Loucy (cell line): ENCODE measurements around the gene POLR3B.

Experiments used
- H2AFZ ChIP-seq: fragments of 200-600 bp; sonication (generic); 2 replicates; pipeline ENCODE4 v1.6.0; 2016; ENCODE audit warnings: antibody characterized with exemption, mild to moderate bottlenecking, low read length, moderate library complexity
- H3F3A ChIP-seq: fragments of 200-600 bp; 2 replicates; pipeline ENCODE4 v1.6.0; 2016; ENCODE audit warnings: antibody characterized with exemption, low read depth, mild to moderate bottlenecking
- H3K27me3 ChIP-seq: fragments of 200-600 bp; sonication (generic); 2 replicates; pipeline ENCODE4 v1.6.1; 2014; ENCODE audit warnings: low read length, mild to moderate bottlenecking; ENCODE audit not compliant: insufficient read depth, poor library complexity, severe bottlenecking
- H3K36me3 ChIP-seq: fragments of 200-600 bp; sonication (generic); 2 replicates; pipeline ENCODE4 v1.6.1; 2016; ENCODE audit warnings: low read length; ENCODE audit not compliant: insufficient read depth
- H3K4me1 ChIP-seq: fragments of 200-600 bp; sonication (generic); 2 replicates; pipeline ENCODE4 v1.5.1; 2014; ENCODE audit warnings: low read length, mild to moderate bottlenecking; ENCODE audit not compliant: insufficient read depth, poor library complexity, severe bottlenecking
- H3K4me2 ChIP-seq: fragments of 200-600 bp; sonication (generic); 2 replicates; pipeline ENCODE4 v1.6.0; 2014; ENCODE audit warnings: antibody characterized with exemption, low read length, low read depth, mild to moderate bottlenecking; ENCODE audit not compliant: poor library complexity, severe bottlenecking
- H3K4me3 ChIP-seq: fragments of 200-600 bp; sonication (generic); 2 replicates; pipeline ENCODE4 v1.5.1; 2014; ENCODE audit warnings: low read length, mild to moderate bottlenecking, mixed read lengths; ENCODE audit not compliant: poor library complexity, severe bottlenecking
- H3K79me2 ChIP-seq: fragments of 200-600 bp; sonication (generic); 2 replicates; pipeline ENCODE4 v1.6.1; 2014; ENCODE audit warnings: low read length; ENCODE audit not compliant: insufficient read depth
- H3K9ac ChIP-seq: fragments of 200-600 bp; sonication (generic); 2 replicates; pipeline ENCODE4 v1.6.0; 2014; ENCODE audit warnings: mild to moderate bottlenecking, low read depth, low read length, moderate library complexity; ENCODE audit not compliant: poor library complexity, severe bottlenecking
- H3K9me2 ChIP-seq: fragments of 200-600 bp; sonication (generic); replicated peaks from 2 replicates; pipeline ENCODE4 v1.6.1; 2016; ENCODE audit warnings: low read depth, low read length, mixed read lengths
- H3K9me3 ChIP-seq: fragments of 200-600 bp; sonication (generic); 2 replicates; pipeline ENCODE4 v1.6.1; 2014; ENCODE audit warnings: mild to moderate bottlenecking, antibody characterized with exemption, low read length, low read depth; ENCODE audit not compliant: insufficient read depth
- H4K20me1 ChIP-seq: fragments of 200-600 bp; sonication (generic); 2 replicates; pipeline ENCODE4 v1.6.0; 2014; ENCODE audit warnings: antibody characterized with exemption, low read length, mild to moderate bottlenecking; ENCODE audit not compliant: insufficient read depth, poor library complexity, severe bottlenecking
- EZH2phosphoT487 ChIP-seq: fragments of 200-600 bp; IDR thresholded peaks from 2 replicates; pipeline ENCODE4 v1.6.1; 2018; ENCODE audit warnings: antibody characterized with exemption, mild to moderate bottlenecking, moderate library complexity, borderline replicate concordance
- TF ChIP-seq, protein P1 (sequence below): fragments of 200-600 bp; sonication (generic); conservative IDR thresholded peaks from 2 replicates; pipeline ENCODE4 v1.5.1; 2014; ENCODE audit warnings: mild to moderate bottlenecking, antibody characterized with exemption, low read length

Gene POLR3B

DNA sequence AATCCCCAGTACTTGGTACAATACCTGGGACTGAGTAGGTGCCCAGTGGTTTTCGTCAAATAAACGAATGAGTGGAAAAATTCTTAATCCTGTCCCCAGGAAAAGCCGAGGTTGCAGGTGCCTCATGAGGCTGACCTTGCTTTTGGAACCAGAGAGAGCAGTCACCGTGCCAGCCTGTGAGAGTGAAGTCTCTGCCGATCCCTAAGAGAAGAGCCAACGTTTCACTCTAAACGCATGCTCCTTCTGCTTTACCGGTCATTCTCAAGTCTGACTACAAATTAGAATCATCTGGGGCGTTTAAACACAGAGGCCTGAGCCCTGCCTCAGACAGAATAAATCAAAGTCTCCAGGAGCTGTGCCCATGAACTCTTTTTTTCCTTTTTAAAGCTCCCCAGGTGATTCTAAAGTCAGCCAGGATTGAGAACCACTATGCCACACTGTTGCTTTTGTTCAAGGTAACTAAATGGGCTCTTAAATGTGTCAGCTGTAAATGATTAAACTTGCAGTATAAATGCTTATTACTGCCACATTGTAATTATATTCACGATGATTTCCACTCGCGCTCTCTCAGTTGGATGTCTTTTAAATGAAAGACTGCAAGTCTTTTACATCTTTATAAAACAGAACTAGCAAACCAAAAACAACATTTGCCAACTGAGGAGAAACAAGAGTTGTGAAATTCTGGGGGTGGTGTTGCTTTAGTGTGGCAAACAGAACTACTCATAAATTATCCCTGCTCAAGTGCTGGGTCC lies 28.1 kb upstream of the POLR3B start:
- Histone ChIP-seq H3K4me3 (no peak overlapping the region), H3K27me3 (no peaks in the 10 kb centered on the region), H3K4me2 (no peak overlapping the region), H3K9ac (no peak overlapping the region), H3K9me3 (no peaks in the 10 kb centered on the region), H3K36me3 (no peaks in the 10 kb centered on the region), H3F3A (no peaks in the 10 kb centered on the region), H4K20me1 (no peaks in the 10 kb centered on the region), H3K4me1 (no peaks in the 10 kb centered on the region), H3K9me2 (no peaks in the 10 kb centered on the region), H2AFZ (no peak overlapping the region), H3K79me2 (no peaks in the 10 kb centered on the region)
- TF ChIP-seq, protein P1, sequence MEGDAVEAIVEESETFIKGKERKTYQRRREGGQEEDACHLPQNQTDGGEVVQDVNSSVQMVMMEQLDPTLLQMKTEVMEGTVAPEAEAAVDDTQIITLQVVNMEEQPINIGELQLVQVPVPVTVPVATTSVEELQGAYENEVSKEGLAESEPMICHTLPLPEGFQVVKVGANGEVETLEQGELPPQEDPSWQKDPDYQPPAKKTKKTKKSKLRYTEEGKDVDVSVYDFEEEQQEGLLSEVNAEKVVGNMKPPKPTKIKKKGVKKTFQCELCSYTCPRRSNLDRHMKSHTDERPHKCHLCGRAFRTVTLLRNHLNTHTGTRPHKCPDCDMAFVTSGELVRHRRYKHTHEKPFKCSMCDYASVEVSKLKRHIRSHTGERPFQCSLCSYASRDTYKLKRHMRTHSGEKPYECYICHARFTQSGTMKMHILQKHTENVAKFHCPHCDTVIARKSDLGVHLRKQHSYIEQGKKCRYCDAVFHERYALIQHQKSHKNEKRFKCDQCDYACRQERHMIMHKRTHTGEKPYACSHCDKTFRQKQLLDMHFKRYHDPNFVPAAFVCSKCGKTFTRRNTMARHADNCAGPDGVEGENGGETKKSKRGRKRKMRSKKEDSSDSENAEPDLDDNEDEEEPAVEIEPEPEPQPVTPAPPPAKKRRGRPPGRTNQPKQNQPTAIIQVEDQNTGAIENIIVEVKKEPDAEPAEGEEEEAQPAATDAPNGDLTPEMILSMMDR = no peak
- TF ChIP-seq EZH2phosphoT487 = no peak

DNA sequence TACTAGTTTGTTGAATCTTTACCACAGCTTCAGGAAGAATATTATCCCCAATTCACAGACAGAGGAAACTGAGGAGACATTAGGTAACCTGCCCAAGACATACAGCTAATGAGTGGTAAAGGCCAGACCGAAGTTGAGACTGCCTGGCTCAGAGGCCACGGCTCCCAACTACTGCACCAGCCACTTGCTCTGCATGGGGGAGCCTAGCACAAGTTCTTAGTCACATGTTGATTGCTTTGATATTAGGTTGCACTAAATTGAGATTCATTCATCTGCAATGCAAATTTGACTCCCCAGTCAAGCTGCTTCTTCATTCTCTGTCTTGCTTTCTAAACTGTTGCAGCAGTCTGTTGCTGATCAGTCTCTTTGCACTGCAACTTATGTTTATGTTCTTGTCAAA lies 25.9 kb upstream of the POLR3B start:
- no peaks in the 10 kb centered on the region for H3K9me2 ChIP-seq
- TF ChIP-seq EZH2phosphoT487 = no peak
- TF ChIP-seq, protein P1 = no peak
- H4K20me1 ChIP-seq = no peaks in the 10 kb centered on the region
- no peak overlapping the region for H3K4me2 ChIP-seq
- no peaks in the 10 kb centered on the region for H3K36me3 ChIP-seq
- H3F3A ChIP-seq = no peaks in the 10 kb centered on the region
- no peaks in the 10 kb centered on the region for H3K27me3 ChIP-seq
- H2AFZ ChIP-seq = no peak overlapping the region
- H3K79me2 ChIP-seq = no peaks in the 10 kb centered on the region
- no peaks in the 10 kb centered on the region for H3K4me1 ChIP-seq
- no peaks in the 10 kb centered on the region for H3K9me3 ChIP-seq
- H3K9ac ChIP-seq = no peak overlapping the region
- no peak overlapping the region for H3K4me3 ChIP-seq

DNA sequence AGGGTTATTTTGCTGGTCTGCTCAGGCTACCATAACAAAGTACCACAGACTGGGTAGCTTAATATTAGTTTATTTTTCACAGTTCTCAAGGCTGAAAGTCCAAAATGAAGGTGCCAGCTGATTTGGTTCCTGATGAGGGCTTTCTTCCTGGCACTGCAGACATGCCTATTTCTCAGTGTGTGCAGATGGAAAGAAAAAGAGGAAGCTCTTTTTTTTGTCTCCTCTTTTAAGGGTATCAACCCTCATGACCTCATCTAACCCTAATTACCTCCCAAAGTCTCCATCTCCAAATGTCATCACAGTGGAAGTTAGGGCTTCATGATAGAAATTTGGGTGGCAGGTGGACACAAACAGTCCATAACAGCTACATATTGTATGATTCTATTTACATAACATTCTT lies 25.0 kb upstream of the POLR3B start:
- Histone ChIP-seq H3K36me3 (no peaks in the 10 kb centered on the region), H3F3A (no peaks in the 10 kb centered on the region), H3K27me3 (no peaks in the 10 kb centered on the region), H3K4me2 (no peak overlapping the region), H3K9ac (no peak overlapping the region), H3K4me3 (no peak overlapping the region), H3K9me2 (no peaks in the 10 kb centered on the region), H3K4me1 (no peaks in the 10 kb centered on the region), H2AFZ (no peak overlapping the region), H3K79me2 (no peaks in the 10 kb centered on the region), H4K20me1 (no peaks in the 10 kb centered on the region), H3K9me3 (no peaks in the 10 kb centered on the region)
- TF ChIP-seq, protein P1 = no peak
